A673 (cell line): ENCODE data around the gene CAPN8. TPM values are rescaled to one million over a fixed set of nuclear protein-coding genes. Genes with fewer than 3 reads are reported as not detected.

Source experiments
- BruUV-seq: library from RNA; stranded (reverse); fragments of 400-500 nt; replicated peaks from 2 replicates; lab custom pipeline; 2021; lab: Mats Ljungman, UMichigan
- CTCF ChIA-PET: fragments of 300-600 bp; sonication (Branson Sonifier 250); formaldehyde crosslinking; loops from one replicate; lab custom pipeline; 2022; ENCODE audit warnings: antibody characterized with exemption; lab: Charles Lee
- POLR2A ChIA-PET: fragments of 300-600 bp; sonication (Branson Sonifier 250); formaldehyde crosslinking; loops from one replicate; lab custom pipeline; 2022; ENCODE audit warnings: antibody characterized with exemption; ENCODE audit not compliant: low non-redundant PET; lab: Charles Lee
- DNase-seq: peaks from one replicate; pipeline ENCODE4 v3.0.0-alpha.2; 2015; ENCODE audit warnings: low spot score
- H3K27ac ChIP-seq: fragments of 200-600 bp; sonication (generic); 2 replicates; pipeline ENCODE4 v1.5.1; 2016; ENCODE audit warnings: mixed run types, low read depth, mild to moderate bottlenecking, mixed read lengths, antibody characterized with exemption, low read length; ENCODE audit not compliant: poor library complexity, severe bottlenecking
- H3K27me3 ChIP-seq: fragments of 200-600 bp; sonication (generic); replicated peaks from 2 replicates; pipeline ENCODE4 v1.6.1; 2017; ENCODE audit warnings: mixed run types, low read depth, mild to moderate bottlenecking, mixed read lengths, antibody characterized with exemption, low read length; ENCODE audit not compliant: insufficient read depth, poor library complexity
- H3K36me3 ChIP-seq: fragments of 200-600 bp; sonication (generic); 2 replicates; pipeline ENCODE4 v1.6.1; 2016; ENCODE audit warnings: mixed run types, mild to moderate bottlenecking, mixed read lengths, antibody characterized with exemption, low read length; ENCODE audit not compliant: insufficient read depth, poor library complexity, severe bottlenecking
- H3K4me1 ChIP-seq: fragments of 200-600 bp; sonication (generic); 2 replicates; pipeline ENCODE4 v1.6.1; 2017; ENCODE audit warnings: mixed run types, mild to moderate bottlenecking, mixed read lengths, antibody characterized with exemption, low read length; ENCODE audit not compliant: insufficient read depth, poor library complexity, severe bottlenecking
- H3K4me3 ChIP-seq: fragments of 200-600 bp; sonication (generic); 2 replicates; pipeline ENCODE4 v1.5.1; 2016; ENCODE audit warnings: low read depth, mixed run types, mild to moderate bottlenecking, mixed read lengths, low read length; ENCODE audit not compliant: poor library complexity, severe bottlenecking
- H3K9me3 ChIP-seq: fragments of 200-600 bp; sonication (generic); 2 replicates; pipeline ENCODE4 v1.6.1; 2016; ENCODE audit warnings: mixed run types, low read depth, mild to moderate bottlenecking, mixed read lengths, antibody characterized with exemption, low read length; ENCODE audit not compliant: poor library complexity, severe bottlenecking
- CTCF ChIP-seq: fragments of 300-800, 200-600 bp; sonication (generic); conservative IDR thresholded peaks from 2 replicates; pipeline ENCODE4 v1.5.1; 2017; ENCODE audit warnings: low read depth, mild to moderate bottlenecking, antibody characterized with exemption, low read length, moderate library complexity, mixed read lengths
- EZH2 ChIP-seq: fragments of 200-600 bp; sonication (generic); IDR thresholded peaks from 2 replicates; pipeline ENCODE4 v1.6.1; 2017; ENCODE audit warnings: borderline replicate concordance, low read depth, mild to moderate bottlenecking, mixed read lengths, antibody characterized with exemption, low read length; ENCODE audit not compliant: poor library complexity, severe bottlenecking
- intact Hi-C: fragments of 100-400 bp; cut with micrococcal nuclease; formaldehyde crosslinking; loops from one replicate; pipeline ENCODE4 v1.10.0; 2022; ENCODE audit not compliant: unreplicated experiment
- total RNA-seq: library from RNA; stranded (reverse); gene quantifications from 2 replicates; pipeline ENCODE4 v1.2.3, GENCODE V29; 2021

CAPN8 gene
- total RNA-seq, 1 experiment from 2014 or later, result not detected

- POLR2A ChIA-PET, result no interaction called here
- DNase-seq, result no peak
- Histone ChIP-seq H3K27me3 (peaks cover 28% of the 10 kb centered on the region), H3K27ac (no peak overlapping the region), H3K4me1 (no peaks in the 10 kb centered on the region), H3K4me3 (no peak overlapping the region), H3K36me3 (no peaks in the 10 kb centered on the region), H3K9me3 (no peaks in the 10 kb centered on the region)
- intact Hi-C loops, result no loop called here
- BruUV-seq, result no TSS peak
- TF ChIP-seq CTCF, result no peak
- CTCF ChIA-PET, result no interaction called here
Observed at GRCh38 chr1:223639331-223639749, 26.2 kb downstream of the CAPN8 start.

GRCh38 chr1:223635236-223635635 lies 30.3 kb downstream of the CAPN8 start:
- Histone ChIP-seq H3K27me3 (peaks cover 29% of the 10 kb centered on the region), H3K4me1 (no peaks in the 10 kb centered on the region), H3K27ac (no peak overlapping the region), H3K4me3 (no peak overlapping the region), H3K9me3 (no peaks in the 10 kb centered on the region), H3K36me3 (no peaks in the 10 kb centered on the region)
- no peak for TF ChIP-seq EZH2
- no peak for TF ChIP-seq CTCF
- no TSS peak for BruUV-seq
- ChIA-PET POLR2A (no interaction called here), CTCF (no interaction called here)
- intact Hi-C loops, result no loop called here
- DNase-seq, result no peak

- BruUV-seq, result no TSS peak
Observed at GRCh38 chr1:223634423-223634822, 31.1 kb downstream of the CAPN8 start.

More at GRCh38 chr1:223634423-223634822, 31.1 kb downstream of the CAPN8 start:
- H3K36me3 ChIP-seq, result no peaks in the 10 kb centered on the region
- no peak for DNase-seq
- no peak overlapping the region for H3K4me3 ChIP-seq
- ChIA-PET POLR2A (no interaction called here), CTCF (no interaction called here)
- TF ChIP-seq EZH2 (no peak), CTCF (no peak)
- H3K27ac ChIP-seq, result no peak overlapping the region
- intact Hi-C loops, result no loop called here
- peaks cover 23% of the 10 kb centered on the region for H3K27me3 ChIP-seq
- H3K4me1 ChIP-seq, result no peaks in the 10 kb centered on the region
- no peaks in the 10 kb centered on the region for H3K9me3 ChIP-seq
